ENCODE measurements around the gene THEM4.
A peak's percentile ranks its signal among the peaks of the same experiment; 100 is the strongest.
"Not testable (repeated sequence)": the region's sequence is repeated elsewhere in the genome, so short reads cannot be mapped to it uniquely, and the experiment has no call there.

THEM4 gene

GRCh38 chr1:151915061-151915686 lies 5.9 kb upstream of the THEM4 start:
- Histone ChIP-seq H3K27ac (no peak overlapping the region), H3K36me3 (no peaks in the 10 kb centered on the region), H3K4me3 (ENCODE audit: low read depth, low read length) (no peak overlapping the region), H3K27me3 (ENCODE audit: insufficient read depth, low read depth, severe bottlenecking) (peaks cover 59% of the 10 kb centered on the region), H3K9me3 (ENCODE audit: severe bottlenecking) (peaks cover 16% of the 10 kb centered on the region)
- no peak for TF ChIP-seq CTCF (IDR thresholded peaks at IDR 0.05; ENCODE audit: low read depth, low read length)
- no peak for DNase-seq

- DNase-seq: no peak
- peaks cover 27% of the 10 kb centered on the region for H3K9me3 ChIP-seq (ENCODE audit: severe bottlenecking)
- no peak for TF ChIP-seq CTCF (IDR thresholded peaks at IDR 0.05; ENCODE audit: low read depth, low read length)
- H3K36me3 ChIP-seq: no peaks in the 10 kb centered on the region
- H3K4me3 ChIP-seq (ENCODE audit: low read depth, low read length): no peak overlapping the region
- H3K27me3 ChIP-seq (ENCODE audit: insufficient read depth, low read depth, severe bottlenecking): peaks cover 57% of the 10 kb centered on the region
- no peak overlapping the region for H3K27ac ChIP-seq
Measured at GRCh38 chr1:151914076-151914475, 4.8 kb upstream of the THEM4 start.

- no peak for DNase-seq
- Histone ChIP-seq H3K4me3 (ENCODE audit: low read depth, low read length) (no peak overlapping the region), H3K9me3 (ENCODE audit: severe bottlenecking) (peaks cover 38% of the 10 kb centered on the region), H3K36me3 (no peaks in the 10 kb centered on the region), H3K27ac (no peak overlapping the region), H3K27me3 (ENCODE audit: insufficient read depth, low read depth, severe bottlenecking) (peaks cover 54% of the 10 kb centered on the region)
- TF ChIP-seq CTCF (IDR thresholded peaks at IDR 0.05; ENCODE audit: low read depth, low read length): no peak
Measured at GRCh38 chr1:151912973-151913372, 3.7 kb upstream of the THEM4 start.

GRCh38 chr1:151908228-151908691 lies 1.1 kb downstream of the THEM4 start:
- Histone ChIP-seq H3K36me3 (peaks cover 4% of the 10 kb centered on the region), H3K27ac (no peak overlapping the region), H3K27me3 (ENCODE audit: insufficient read depth, low read depth, severe bottlenecking) (peaks cover 18% of the 10 kb centered on the region), H3K4me3 (ENCODE audit: low read depth, low read length) (no peak overlapping the region; the same call in 1 of the 2 replicates), H3K9me3 (ENCODE audit: severe bottlenecking) (peaks cover 60% of the 10 kb centered on the region)
- no peak for TF ChIP-seq CTCF (IDR thresholded peaks at IDR 0.05; ENCODE audit: low read depth, low read length)
- DNase-seq: no peak

GRCh38 chr1:151907363-151908139 lies 1.8 kb downstream of the THEM4 start:
- DNase-seq: no peak
- TF ChIP-seq CTCF (IDR thresholded peaks at IDR 0.05; ENCODE audit: low read depth, low read length): no peak
- H3K36me3 ChIP-seq: peaks cover 4% of the 10 kb centered on the region
- H3K27ac ChIP-seq: no peak overlapping the region
- peaks cover 18% of the 10 kb centered on the region for H3K27me3 ChIP-seq (ENCODE audit: insufficient read depth, low read depth, severe bottlenecking)
- H3K9me3 ChIP-seq (ENCODE audit: severe bottlenecking): peaks cover 54% of the 10 kb centered on the region
- H3K4me3 ChIP-seq (ENCODE audit: low read depth, low read length): no peak overlapping the region

GRCh38 chr1:151906324-151906645 lies 3.0 kb downstream of the THEM4 start:
- H3K4me3 ChIP-seq (ENCODE audit: low read depth, low read length); DNase-seq; H3K36me3 ChIP-seq: not testable (repeated sequence)
- H3K27ac ChIP-seq: peak overlapping the region; percentile 44
- H3K27me3 ChIP-seq (ENCODE audit: insufficient read depth, low read depth, severe bottlenecking): peaks cover 18% of the 10 kb centered on the region
- H3K9me3 ChIP-seq (ENCODE audit: severe bottlenecking): peaks cover 58% of the 10 kb centered on the region

GRCh38 chr1:151905443-151906323 lies 3.6 kb downstream of the THEM4 start:
- not testable (repeated sequence) for H3K4me3 ChIP-seq (ENCODE audit: low read depth, low read length); H3K36me3 ChIP-seq
- Histone ChIP-seq H3K27me3 (ENCODE audit: insufficient read depth, low read depth, severe bottlenecking) (peaks cover 21% of the 10 kb centered on the region), H3K9me3 (ENCODE audit: severe bottlenecking) (peaks cover 62% of the 10 kb centered on the region), H3K27ac (peak overlapping the region; percentile 44)
- DNase-seq: peak; percentile 87

Measured in WERI-Rb-1 (cell line).